Left renal cortex interstitium (tissue), 4 donors: Measurements from ENCODE around the gene SPDYE4. TPM values are rescaled to one million over a fixed set of nuclear protein-coding genes. Genes with fewer than 3 reads are reported as not detected.

Experiments
- DNase-seq, 4 donors: peaks; one replicate each; pipeline ENCODE4 v3.0.0-alpha.2; 2013; ENCODE audit warnings: low read depth in 4 of 4, low spot score in 2 of 4, missing footprints in 1 of 4
- polyA plus RNA-seq, 4 donors: library from polyadenylated mRNA; unstranded; fragments of 120-200 nt; gene quantifications; one replicate each; pipeline ENCODE4 v1.2.1, GENCODE V29; 2013; ENCODE audit not compliant: insufficient read length in 4 of 4

Gene SPDYE4
- polyA plus RNA-seq, 4 donors: 0.43 TPM; not detected in 3

DNA sequence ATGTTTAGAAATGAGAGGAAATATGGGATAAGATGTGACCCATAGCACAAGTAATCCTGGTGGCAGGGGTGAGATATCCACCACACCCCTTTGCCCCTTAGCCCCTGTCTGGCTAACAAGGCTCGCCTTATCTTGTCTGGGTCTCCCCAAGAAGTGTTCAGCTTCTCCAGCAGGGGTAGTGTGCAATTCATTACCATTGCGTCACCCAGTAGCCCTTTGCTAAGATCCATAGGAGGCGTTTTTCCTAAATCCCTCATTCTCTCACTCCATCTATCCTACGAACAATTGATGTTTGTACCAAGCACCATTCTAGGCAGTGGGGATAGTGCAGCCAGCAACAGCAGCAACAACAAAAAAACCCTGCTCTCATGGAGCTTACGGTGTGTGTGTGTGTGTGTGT is 44.5 kb downstream of the SPDYE4 start:
- no peak for DNase-seq

DNA sequence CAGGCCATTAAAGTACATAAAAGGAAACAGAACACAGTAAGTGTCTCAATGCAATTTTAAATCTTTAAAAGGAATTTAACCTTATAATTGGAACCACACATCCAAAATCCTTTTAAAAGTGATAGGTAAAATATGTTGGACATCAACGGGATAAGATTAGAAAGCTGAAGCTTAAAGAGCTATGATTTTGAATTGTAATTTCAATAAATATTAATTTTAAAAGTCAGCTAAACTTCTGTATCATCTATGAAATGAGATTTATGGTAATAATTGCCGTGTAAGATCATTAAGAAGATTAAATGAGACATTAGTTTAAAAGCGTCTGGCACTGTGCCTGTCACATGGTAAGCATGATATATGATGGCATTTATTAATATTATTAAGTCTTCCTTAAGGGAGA is 45.0 kb downstream of the SPDYE4 start:
- DNase-seq: no peak

- no peak for DNase-seq
Observed at GRCh38 chr17:8712698-8713097, 45.6 kb downstream of the SPDYE4 start.

- DNase-seq: no peak
Observed at GRCh38 chr17:8711291-8711690, 47.1 kb downstream of the SPDYE4 start.

GRCh38 chr17:8710813-8711212 is 47.5 kb downstream of the SPDYE4 start:
- DNase-seq: no peak

- no peak for DNase-seq
Observed at GRCh38 chr17:8709006-8709405, 49.3 kb downstream of the SPDYE4 start.

- no peak for DNase-seq
Observed at GRCh38 chr17:8708025-8708461, 50.3 kb downstream of the SPDYE4 start.

DNA sequence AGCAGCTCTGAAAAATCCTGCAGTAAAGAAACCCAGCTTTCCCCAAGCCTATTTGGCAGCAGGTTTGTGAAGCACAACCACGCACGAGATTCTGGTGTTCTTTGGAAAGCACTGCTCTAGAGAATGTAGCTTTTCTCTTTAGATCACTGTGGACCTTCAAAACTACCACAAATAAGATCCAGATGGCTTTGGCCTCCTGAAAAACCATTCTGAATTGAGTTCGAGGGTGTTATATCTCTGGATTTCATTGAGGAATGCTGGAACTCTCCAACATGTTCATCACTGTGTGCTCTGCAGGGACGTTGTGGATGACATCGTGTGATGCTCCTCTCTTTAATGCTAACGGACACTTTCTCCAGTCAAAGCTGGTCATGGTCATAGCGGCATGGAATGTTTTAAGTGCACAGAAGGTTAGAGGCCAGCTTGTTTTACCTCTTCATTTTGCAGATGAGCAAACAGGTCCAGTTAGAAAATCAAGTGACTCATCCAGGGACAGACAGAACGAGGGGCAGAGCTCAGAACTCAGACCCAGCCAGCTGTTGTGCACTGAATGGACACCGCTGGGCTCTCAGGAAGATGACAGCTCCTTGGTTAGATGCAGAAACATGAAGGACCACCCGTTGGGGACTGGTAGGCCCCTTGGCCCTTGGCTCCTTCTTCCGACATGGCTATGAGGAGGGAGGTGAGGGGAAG is 50.9 kb downstream of the SPDYE4 start:
- DNase-seq: no peak

DNA sequence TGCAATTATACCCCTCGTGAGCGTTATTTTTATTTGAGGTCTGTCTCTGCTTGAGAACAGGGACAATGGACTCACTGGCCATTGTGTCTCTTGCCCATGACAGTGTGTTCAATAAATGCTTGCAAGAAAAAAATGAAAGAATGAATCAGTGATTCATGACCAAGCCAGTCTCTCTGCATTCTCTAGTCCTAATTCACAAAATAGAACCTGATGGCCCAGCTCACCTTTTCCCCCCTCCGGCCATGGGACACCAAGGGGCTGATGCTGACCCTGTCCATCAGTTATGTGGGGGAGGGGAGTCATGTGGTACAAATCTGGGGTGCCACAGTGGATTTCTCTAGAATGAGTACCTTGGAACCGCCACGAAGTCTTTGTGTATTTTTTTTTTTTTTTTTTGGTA is 51.9 kb downstream of the SPDYE4 start:
- DNase-seq: no peak

DNA sequence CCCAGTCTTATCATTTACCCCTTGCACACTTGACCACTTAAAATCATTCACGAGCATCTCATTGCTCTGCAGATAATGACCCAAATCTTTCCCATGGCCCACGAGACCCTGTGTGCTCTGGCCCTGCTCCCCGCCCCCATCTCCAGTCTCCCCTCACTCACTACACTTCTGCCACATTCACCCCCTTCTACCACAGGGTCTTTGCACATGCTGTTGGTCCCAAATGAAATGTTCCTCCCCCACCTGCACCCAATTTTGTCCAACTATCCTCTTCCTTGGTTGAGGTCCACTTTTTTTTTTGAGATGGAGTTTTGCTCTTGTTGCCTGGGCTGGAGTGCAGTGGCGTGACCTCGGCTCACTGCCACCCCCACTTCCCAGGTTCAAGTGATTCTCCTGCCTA is 52.9 kb downstream of the SPDYE4 start:
- no peak for DNase-seq

DNA sequence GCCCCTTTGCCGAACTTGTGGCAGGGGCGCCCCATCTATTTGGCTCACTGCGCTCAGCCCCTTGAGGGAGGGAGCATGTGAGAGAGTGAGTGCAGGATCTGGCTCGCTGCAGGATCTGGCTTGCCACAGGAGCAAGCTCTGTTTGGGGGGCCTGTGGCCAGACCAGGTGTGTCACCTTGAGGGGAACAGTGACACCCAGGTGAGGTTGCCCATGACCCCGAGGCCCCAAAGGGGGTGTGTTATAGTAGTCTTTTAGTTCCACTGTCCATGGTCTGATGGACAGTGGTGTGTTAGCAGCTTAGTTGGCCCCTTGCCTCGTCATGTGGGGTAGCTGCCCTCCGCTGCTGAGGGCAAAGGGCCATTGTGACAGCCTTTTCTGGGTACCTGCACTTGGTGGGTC is 55.3 kb downstream of the SPDYE4 start:
- no peak for DNase-seq

GRCh38 chr17:8701754-8702153 is 56.6 kb downstream of the SPDYE4 start:
- no peak for DNase-seq

DNA sequence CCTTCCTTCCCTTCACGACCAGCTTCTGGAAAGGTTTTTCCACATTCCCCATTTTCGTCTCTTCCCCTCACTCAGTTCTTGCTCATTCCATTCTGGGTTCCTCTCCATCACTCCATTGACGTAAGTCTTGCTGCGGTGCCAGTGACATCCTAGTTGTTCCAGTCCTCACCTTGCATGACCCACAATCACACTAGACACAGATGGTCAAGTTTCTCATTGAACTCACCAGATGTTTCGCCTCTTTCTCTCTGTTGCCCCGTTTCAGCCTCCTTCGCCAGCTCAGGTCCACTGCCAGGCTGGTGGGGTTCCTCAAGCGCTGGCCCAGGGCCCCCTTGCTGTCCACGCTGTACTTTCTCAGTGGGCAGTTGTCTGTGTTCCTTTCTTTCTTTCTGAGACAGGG is 57.1 kb downstream of the SPDYE4 start:
- no peak for DNase-seq

Other genes with a start within 250 kb of the SPDYE4 start
- 100 to 1,000 TPM; 238 to 265 (median 259) TPM for gene MYH10, start 127.8 kb downstream of the SPDYE4 start, polyA plus RNA-seq
- gene CCDC42, start 13.7 kb downstream of the SPDYE4 start, polyA plus RNA-seq: under 1 TPM; 0.32 to 0.62 (median 0.43) TPM
- gene MFSD6L, start 40.8 kb upstream of the SPDYE4 start, polyA plus RNA-seq: 1 to 10 TPM; 3.0 to 4.4 (median 3.8) TPM
- 1 to 10 TPM; 1.1 to 1.8 (median 1.5) TPM for gene PIK3R6, start 109.1 kb upstream of the SPDYE4 start, polyA plus RNA-seq
- 1 to 10 TPM in 1 of 4 donors, under 1 TPM in 3; 0.56 to 1.4 (median 0.82) TPM for gene PIK3R5, start 207.2 kb upstream of the SPDYE4 start, polyA plus RNA-seq